ENCODE measurements around the gene CDO1. TPM values are rescaled to one million over a fixed set of nuclear protein-coding genes. Genes with fewer than 3 reads are reported as not detected.

Gene CDO1
- total RNA-seq, 1 donor from 2014 or later, result not detected

DNA sequence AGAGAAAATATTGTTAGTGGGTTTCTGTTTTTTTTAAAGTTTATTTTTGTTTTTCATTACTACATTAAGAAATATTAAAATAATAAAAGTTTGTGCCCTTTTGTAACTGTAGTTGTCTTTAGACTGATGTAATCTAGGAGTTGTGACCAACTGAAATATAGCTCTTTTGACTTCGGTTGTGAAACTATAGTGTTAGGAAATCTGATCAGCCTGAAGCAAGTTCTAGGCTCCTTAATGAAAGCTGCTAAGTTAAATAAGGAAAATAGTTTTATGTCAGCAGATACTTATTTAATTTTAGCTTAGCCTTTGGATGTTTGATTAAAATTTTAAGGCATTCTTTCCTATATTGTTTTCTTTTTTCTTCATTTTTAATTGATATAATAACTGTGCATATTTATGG is 39.5 kb upstream of the CDO1 start:
- H3K27ac Mint-ChIP-seq, result no peak overlapping the region
- no peaks in the 10 kb centered on the region for H3K27me3 Mint-ChIP-seq
- no peak overlapping the region for H3K4me3 Mint-ChIP-seq
- H3K36me3 Mint-ChIP-seq (ENCODE audit: low read depth), result peaks cover 10% of the 10 kb centered on the region
- peaks cover 13% of the 10 kb centered on the region for H3K4me1 Mint-ChIP-seq
- ChIA-PET POLR2A (no interaction called here), CTCF (no interaction called here)
- peaks cover 8% of the 10 kb centered on the region for H3K9me3 Mint-ChIP-seq
- ATAC-seq (ENCODE audit: low read depth) (no peak), DNase-seq (no peak)
- intact Hi-C loops (cut with micrococcal nuclease), result no loop called here
- TF ChIP-seq CTCF (IDR thresholded peaks at IDR 0.05), result no peak

GRCh38 chr5:115854139-115854538 is 37.7 kb upstream of the CDO1 start:
- Mint-ChIP-seq H3K27me3 (no peaks in the 10 kb centered on the region), H3K9me3 (peaks cover 8% of the 10 kb centered on the region), H3K36me3 (ENCODE audit: low read depth) (peaks cover 10% of the 10 kb centered on the region), H3K4me1 (peaks cover 13% of the 10 kb centered on the region), H3K4me3 (no peak overlapping the region), H3K27ac (no peak overlapping the region)
- ATAC-seq (ENCODE audit: low read depth) (no peak), DNase-seq (no peak)
- no peak for TF ChIP-seq CTCF (IDR thresholded peaks at IDR 0.05)
- CTCF ChIA-PET, result no interaction called here
- POLR2A ChIA-PET, result no interaction called here
- intact Hi-C loops (cut with micrococcal nuclease), result no loop called here

DNA sequence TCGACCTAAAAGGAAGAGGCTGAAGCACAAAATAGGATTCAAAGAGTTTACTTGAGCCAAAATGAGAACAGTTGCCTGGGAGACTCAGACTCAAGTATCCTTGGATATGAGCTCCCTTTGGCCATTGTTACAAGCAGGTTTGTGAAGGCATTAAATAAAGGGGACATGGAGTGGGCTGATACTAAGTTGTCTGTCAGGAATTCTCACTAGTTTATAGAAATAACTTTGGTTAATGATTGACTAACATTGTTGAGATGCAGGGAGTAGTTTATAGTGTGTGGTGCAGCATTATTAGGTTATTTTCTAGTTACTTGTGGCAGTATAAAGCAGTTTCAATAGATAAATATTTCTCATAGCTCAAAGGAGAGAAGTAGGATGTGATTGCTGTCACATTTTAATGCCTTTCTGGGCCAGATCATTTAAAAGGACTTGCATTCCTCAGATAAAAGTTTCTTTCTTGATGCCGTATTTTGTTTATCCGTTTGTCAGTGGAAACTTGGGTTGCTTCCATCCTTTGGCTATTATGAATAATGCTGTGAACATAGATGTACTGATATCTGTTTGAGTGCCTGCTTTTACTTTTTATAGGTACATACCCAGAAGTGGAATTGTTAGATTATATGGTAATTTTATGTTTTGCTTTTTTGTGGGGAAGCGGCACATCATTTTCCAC is 34.4 kb upstream of the CDO1 start:
- POLR2A ChIA-PET, result no interaction called here
- Mint-ChIP-seq H3K4me3 (no peak overlapping the region), H3K36me3 (ENCODE audit: low read depth) (peaks cover 10% of the 10 kb centered on the region), H3K27ac (no peak overlapping the region), H3K4me1 (no peaks in the 10 kb centered on the region), H3K27me3 (no peaks in the 10 kb centered on the region), H3K9me3 (peaks cover 8% of the 10 kb centered on the region)
- no peak for TF ChIP-seq CTCF (IDR thresholded peaks at IDR 0.05)
- intact Hi-C loops (cut with micrococcal nuclease), result no loop called here
- CTCF ChIA-PET, result no interaction called here
- no peak for DNase-seq
- ATAC-seq (ENCODE audit: low read depth), result no peak

GRCh38 chr5:115849258-115849798 is 32.9 kb upstream of the CDO1 start:
- POLR2A ChIA-PET, result no interaction called here
- TF ChIP-seq CTCF (IDR thresholded peaks at IDR 0.05), result no peak
- DNase-seq (no peak), ATAC-seq (ENCODE audit: low read depth) (no peak)
- Mint-ChIP-seq H3K9me3 (peaks cover 8% of the 10 kb centered on the region), H3K36me3 (ENCODE audit: low read depth) (peaks cover 8% of the 10 kb centered on the region), H3K27me3 (no peaks in the 10 kb centered on the region), H3K4me1 (peaks cover 14% of the 10 kb centered on the region), H3K4me3 (no peak overlapping the region), H3K27ac (no peak overlapping the region)
- CTCF ChIA-PET, result interaction anchor here (1.0 kb wide), 1 partner anchor 18 kb away, joined by 3 read pairs; no protein-coding TSS in a partner anchor
- intact Hi-C loops (cut with micrococcal nuclease), result no loop called here

DNA sequence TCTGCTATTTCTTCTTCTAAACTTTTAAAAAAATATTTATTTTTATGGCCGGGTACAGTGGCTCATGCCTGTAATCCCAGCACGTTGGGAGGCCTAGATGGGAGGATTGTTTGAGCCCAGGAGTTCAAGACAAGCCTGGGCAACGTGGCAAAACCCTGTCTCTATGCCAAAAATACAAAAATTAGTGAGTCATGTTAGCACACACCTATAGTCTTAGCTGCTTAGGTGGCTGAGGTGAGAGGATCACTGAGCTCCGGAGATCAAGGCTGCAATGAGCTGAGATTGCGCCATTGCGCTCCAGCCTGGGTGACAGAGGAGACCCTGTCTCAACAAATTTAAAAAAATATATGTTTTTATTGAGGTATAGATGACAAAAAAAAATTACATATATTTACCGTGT is 30.8 kb upstream of the CDO1 start:
- DNase-seq, result no peak
- Mint-ChIP-seq H3K36me3 (ENCODE audit: low read depth) (peaks cover 3% of the 10 kb centered on the region), H3K4me3 (no peak overlapping the region), H3K27me3 (no peaks in the 10 kb centered on the region), H3K27ac (no peak overlapping the region), H3K4me1 (peaks cover 32% of the 10 kb centered on the region), H3K9me3 (no peaks in the 10 kb centered on the region)
- ChIA-PET POLR2A (no interaction called here), CTCF (interaction anchor here (0.7 kb wide), 1 partner anchor 212 kb away, joined by 3 read pairs; no protein-coding TSS in a partner anchor)
- no peak for ATAC-seq (ENCODE audit: low read depth)
- intact Hi-C loops (cut with micrococcal nuclease), result no loop called here
- TF ChIP-seq CTCF (IDR thresholded peaks at IDR 0.05), result no peak

Measured in activated B cell treated with CpG ODN at 0.5 μM for 24 hours (primary cell).